OCI-LY7 (cell line): ENCODE results near the gene COQ8B. TPM values are rescaled to one million over a fixed set of nuclear protein-coding genes. Genes with fewer than 3 reads are reported as not detected.

Experiments used
- BruUV-seq: library from RNA; stranded (reverse); fragments of 400-500 nt; replicated peaks from 2 replicates; lab custom pipeline; 2021; lab: Mats Ljungman, UMichigan
- CTCF ChIA-PET: fragments of 300-600 bp; sonication (Branson Sonifier 250); formaldehyde crosslinking; loops from one replicate; lab custom pipeline; 2022; ENCODE audit warnings: antibody characterized with exemption; ENCODE audit not compliant: unreplicated experiment; lab: Charles Lee
- POLR2A ChIA-PET: fragments of 300-600 bp; sonication (Branson Sonifier 250); formaldehyde crosslinking; loops from one replicate; lab custom pipeline; 2022; ENCODE audit warnings: antibody characterized with exemption; lab: Charles Lee
- DNase-seq: peaks from one replicate; pipeline ENCODE4 v3.0.0-alpha.2; 2015; ENCODE audit warnings: low spot score
- H2AFZ ChIP-seq: fragments of 200-600 bp; sonication (generic), shearing (Covaris generic); 2 replicates; pipeline ENCODE4 v1.6.1; 2014; ENCODE audit warnings: mild to moderate bottlenecking, antibody characterized with exemption, low read length, moderate library complexity
- H3K27ac ChIP-seq: fragments of 200-600 bp; sonication (generic); 2 replicates; pipeline ENCODE4 v1.5.1; 2014; ENCODE audit warnings: mixed run types, low read depth, mild to moderate bottlenecking, moderate library complexity, low read length, inconsistent platforms; ENCODE audit not compliant: poor library complexity, severe bottlenecking
- H3K36me3 ChIP-seq: fragments of 200-600 bp; sonication (generic); 2 replicates; pipeline ENCODE4 v1.6.1; 2014; ENCODE audit warnings: mild to moderate bottlenecking, antibody characterized with exemption, low read length, moderate library complexity, mixed read lengths; ENCODE audit not compliant: insufficient read depth
- H3K4me1 ChIP-seq: fragments of 200-600 bp; sonication (generic); 2 replicates; pipeline ENCODE4 v1.5.1; 2014; ENCODE audit warnings: mild to moderate bottlenecking, low read length; ENCODE audit not compliant: insufficient read depth, poor library complexity, severe bottlenecking
- H3K4me2 ChIP-seq: fragments of 200-600 bp; sonication (generic); 2 replicates; pipeline ENCODE4 v1.6.1; 2014; ENCODE audit warnings: mild to moderate bottlenecking, low read length
- H3K4me3 ChIP-seq: fragments of 200-600 bp; sonication (generic); 2 replicates; pipeline ENCODE4 v1.5.1; 2014; ENCODE audit warnings: mild to moderate bottlenecking, low read depth, low read length; ENCODE audit not compliant: poor library complexity, severe bottlenecking
- H3K79me2 ChIP-seq: fragments of 200-600 bp; sonication (generic); 2 replicates; pipeline ENCODE4 v1.6.1; 2016; ENCODE audit warnings: low read depth, mild to moderate bottlenecking, low read length, moderate library complexity, mixed read lengths; ENCODE audit not compliant: insufficient read depth
- H3K9me2 ChIP-seq: fragments of 200-600 bp; sonication (generic); 2 replicates; pipeline ENCODE4 v1.6.1; 2016; ENCODE audit warnings: mild to moderate bottlenecking, low read length, mixed read lengths; ENCODE audit not compliant: insufficient read depth
- H3K9me3 ChIP-seq: fragments of 200-600 bp; sonication (generic); 2 replicates; pipeline ENCODE4 v1.6.1; 2014; ENCODE audit warnings: mild to moderate bottlenecking, mixed run types, low read length, mixed read lengths
- H4K20me1 ChIP-seq: fragments of 200-600 bp; sonication (generic); 2 replicates; pipeline ENCODE4 v1.6.1; 2014; ENCODE audit warnings: mild to moderate bottlenecking, antibody characterized with exemption, low read length, moderate library complexity, mixed read lengths; ENCODE audit not compliant: insufficient read depth
- EZH2phosphoT487 ChIP-seq: fragments of 200-600 bp; sonication (generic); IDR thresholded peaks from 2 replicates; pipeline ENCODE4 v1.6.1; 2018; ENCODE audit warnings: low read depth, borderline replicate concordance, mild to moderate bottlenecking, mixed run types, antibody characterized with exemption, low read length, moderate library complexity, mixed read lengths
- intact Hi-C: fragments of 100-400 bp; cut with micrococcal nuclease; formaldehyde crosslinking; loops from one replicate; pipeline ENCODE4 v1.10.0; 2022; ENCODE audit not compliant: unreplicated experiment
- total RNA-seq, 2 experiments: library from RNA; depleted of rRNA in 1 of 2; stranded (reverse); fragments of >200 nt in 1 of 2; shearing (Covaris generic) in 1 of 2; gene quantifications; 2 replicates each; pipeline ENCODE4 v1.2.3, GENCODE V29; 2014 to 2022
- TF ChIP-seq, protein P1 (sequence below): fragments of 200-600 bp; sonication (generic); conservative IDR thresholded peaks from 2 replicates; pipeline ENCODE4 v1.5.1; 2014; ENCODE audit warnings: mild to moderate bottlenecking, antibody characterized with exemption, low read length, moderate library complexity, mixed read lengths

COQ8B gene
- total RNA-seq, 2 experiments from 2014 or later = 34.6 to 34.9 TPM

DNA sequence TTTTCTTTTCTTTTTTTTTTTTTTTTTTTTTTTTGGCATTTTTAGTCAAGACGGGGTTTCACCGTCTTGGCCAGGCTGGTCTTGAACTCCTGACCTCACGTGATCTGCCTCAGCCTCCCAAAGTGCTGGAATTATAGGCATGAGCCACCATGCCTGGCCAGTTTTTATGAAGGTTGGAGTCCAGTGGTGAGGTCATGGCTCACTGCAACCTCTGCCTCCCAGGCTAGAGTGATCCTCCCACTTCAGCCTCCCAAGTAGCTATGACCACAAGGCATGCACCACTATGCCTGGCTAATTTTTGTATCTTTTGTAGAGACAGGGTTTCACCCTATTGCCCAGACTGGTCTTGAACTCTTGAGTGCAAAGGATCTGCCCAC lies 38.5 kb upstream of the COQ8B start:
- Histone ChIP-seq H3K79me2 (peaks cover 85% of the 10 kb centered on the region), H3K9me2 (no peaks in the 10 kb centered on the region), H3K9me3 (no peaks in the 10 kb centered on the region), H4K20me1 (peaks cover 25% of the 10 kb centered on the region), H3K4me1 (peaks cover 35% of the 10 kb centered on the region), H3K36me3 (peaks cover 84% of the 10 kb centered on the region), H3K4me2 (peak overlapping the region; percentile 98), H2AFZ (no peak overlapping the region), H3K27ac (peak overlapping the region; percentile 1), H3K4me3 (peak overlapping the region; percentile 80)
- intact Hi-C loops = no loop called here
- no peak for DNase-seq
- POLR2A ChIA-PET = interaction anchor here (0.5 to 4.3 kb wide), 2 partner anchors 23 to 135 kb away, joined by 3 to 31 read pairs; partner anchors contain the start of gene RAB4B
- TF ChIP-seq EZH2phosphoT487 = no peak
- TF ChIP-seq, protein P1, sequence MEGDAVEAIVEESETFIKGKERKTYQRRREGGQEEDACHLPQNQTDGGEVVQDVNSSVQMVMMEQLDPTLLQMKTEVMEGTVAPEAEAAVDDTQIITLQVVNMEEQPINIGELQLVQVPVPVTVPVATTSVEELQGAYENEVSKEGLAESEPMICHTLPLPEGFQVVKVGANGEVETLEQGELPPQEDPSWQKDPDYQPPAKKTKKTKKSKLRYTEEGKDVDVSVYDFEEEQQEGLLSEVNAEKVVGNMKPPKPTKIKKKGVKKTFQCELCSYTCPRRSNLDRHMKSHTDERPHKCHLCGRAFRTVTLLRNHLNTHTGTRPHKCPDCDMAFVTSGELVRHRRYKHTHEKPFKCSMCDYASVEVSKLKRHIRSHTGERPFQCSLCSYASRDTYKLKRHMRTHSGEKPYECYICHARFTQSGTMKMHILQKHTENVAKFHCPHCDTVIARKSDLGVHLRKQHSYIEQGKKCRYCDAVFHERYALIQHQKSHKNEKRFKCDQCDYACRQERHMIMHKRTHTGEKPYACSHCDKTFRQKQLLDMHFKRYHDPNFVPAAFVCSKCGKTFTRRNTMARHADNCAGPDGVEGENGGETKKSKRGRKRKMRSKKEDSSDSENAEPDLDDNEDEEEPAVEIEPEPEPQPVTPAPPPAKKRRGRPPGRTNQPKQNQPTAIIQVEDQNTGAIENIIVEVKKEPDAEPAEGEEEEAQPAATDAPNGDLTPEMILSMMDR = no peak
- CTCF ChIA-PET = no interaction called here
- BruUV-seq = no TSS peak

DNA sequence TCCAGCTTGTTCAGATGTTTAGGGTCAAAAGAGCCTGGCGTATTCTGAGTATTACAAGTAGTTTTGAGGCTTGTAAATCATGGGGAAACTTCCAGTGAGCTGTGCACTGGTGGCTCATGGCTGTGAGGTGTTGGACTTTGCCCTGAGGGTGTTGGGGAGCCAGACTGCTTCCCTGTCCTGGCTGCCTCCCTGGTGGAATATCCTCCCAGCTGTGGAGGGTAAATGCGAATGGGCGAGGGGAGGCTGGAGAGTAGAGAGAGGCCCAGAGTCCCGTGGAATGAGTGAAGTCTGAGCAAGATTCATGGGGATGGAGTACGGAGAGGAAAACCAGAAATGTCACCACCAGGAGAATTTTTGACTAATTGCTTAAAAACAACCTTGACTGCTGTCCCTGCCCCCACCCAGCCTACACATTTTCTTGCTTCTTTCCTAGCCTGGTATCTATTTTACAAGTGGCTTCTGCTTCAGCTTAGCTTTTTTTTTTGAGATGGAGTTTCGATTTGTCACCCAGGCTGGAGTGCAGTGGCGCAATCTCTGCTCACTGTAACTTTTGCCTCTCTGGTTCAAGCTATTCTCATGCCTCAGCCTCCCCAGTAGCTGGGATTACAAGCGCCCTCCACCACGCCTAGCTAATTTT lies 38.0 kb upstream of the COQ8B start:
- no TSS peak for BruUV-seq
- DNase-seq = no peak
- Histone ChIP-seq H2AFZ (no peak overlapping the region), H3K4me3 (peak overlapping the region; percentile 80), H3K9me2 (no peaks in the 10 kb centered on the region), H3K4me1 (peaks cover 40% of the 10 kb centered on the region), H4K20me1 (peaks cover 25% of the 10 kb centered on the region), H3K36me3 (peaks cover 79% of the 10 kb centered on the region), H3K79me2 (peaks cover 84% of the 10 kb centered on the region), H3K27ac (peak overlapping the region; percentile 39), H3K9me3 (no peaks in the 10 kb centered on the region), H3K4me2 (peak overlapping the region; percentile 98)
- ChIA-PET CTCF (interaction anchor here (1.2 kb wide), 1 partner anchor 53 kb away, joined by 4 read pairs; no protein-coding TSS in a partner anchor), POLR2A (interaction anchor here (0.5 to 4.3 kb wide), 2 partner anchors 24 to 134 kb away, joined by 3 to 31 read pairs; partner anchors contain the start of gene RAB4B)
- intact Hi-C loops = loop anchor here (5.0 kb wide), 1 partner anchor 92 kb away; no protein-coding TSS in a partner anchor
- TF ChIP-seq, protein P1 = no peak
- TF ChIP-seq EZH2phosphoT487 = no peak
